DMS53 treated with DMSO at 0.1 percent for 48 hours (cell line): ENCODE data around the gene GSK3A.

ENCODE experiments used
- DNase-seq: peaks from one replicate; lab custom pipeline; 2025; ENCODE audit not compliant: unreplicated experiment; lab: John Stamatoyannopoulos, UW

The GSK3A gene

DNA sequence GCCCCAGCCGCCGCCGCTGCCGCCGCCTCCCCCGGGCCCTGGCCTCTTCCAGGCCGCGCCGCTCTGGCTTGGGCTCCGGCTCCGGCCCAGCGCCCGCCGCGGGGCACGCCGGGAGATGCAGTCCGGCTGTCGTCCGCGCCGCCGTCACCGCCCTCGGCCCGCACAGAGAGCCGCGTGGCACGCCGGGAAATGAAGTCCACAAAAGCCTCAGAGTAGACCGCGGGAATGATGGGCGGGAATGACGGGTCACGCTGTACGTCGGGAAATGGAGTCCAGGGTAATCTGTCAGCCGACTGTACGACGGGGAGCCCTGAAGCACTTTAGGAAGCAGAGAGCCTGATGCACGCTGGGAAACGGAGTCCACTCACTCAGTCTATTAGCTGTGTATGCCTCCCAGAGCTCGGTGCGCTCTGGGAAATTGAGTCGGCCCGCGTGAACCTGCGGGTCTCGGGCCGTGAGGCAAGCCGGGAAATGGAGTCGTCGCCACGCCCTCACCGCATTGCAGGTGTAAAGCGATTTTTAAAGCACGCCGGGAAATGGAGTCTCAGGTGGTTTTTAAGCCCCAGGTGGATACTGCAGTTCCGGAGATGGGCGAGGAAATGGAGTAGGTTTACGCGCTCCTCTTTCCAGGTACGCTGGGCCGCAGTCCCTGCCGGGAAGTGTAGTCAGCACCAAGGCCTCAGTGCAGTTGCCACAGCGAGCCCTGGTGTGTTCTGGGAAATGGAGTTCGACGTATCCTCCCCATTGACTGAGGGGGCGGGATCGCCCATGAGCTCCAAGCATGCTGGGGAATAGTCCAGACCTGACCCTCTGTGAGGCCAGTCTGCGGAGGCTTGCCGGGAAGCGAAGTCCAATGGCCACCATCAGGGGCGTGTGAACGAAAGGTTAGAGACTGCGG is at the start of gene GSK3A:
TSS of gene GSK3A (minus strand) at position 91 of the 898 bp plus-strand sequence. CDS start 137 bp downstream, outside the sequence.
- DNase-seq, result peak; percentile 100

DNA sequence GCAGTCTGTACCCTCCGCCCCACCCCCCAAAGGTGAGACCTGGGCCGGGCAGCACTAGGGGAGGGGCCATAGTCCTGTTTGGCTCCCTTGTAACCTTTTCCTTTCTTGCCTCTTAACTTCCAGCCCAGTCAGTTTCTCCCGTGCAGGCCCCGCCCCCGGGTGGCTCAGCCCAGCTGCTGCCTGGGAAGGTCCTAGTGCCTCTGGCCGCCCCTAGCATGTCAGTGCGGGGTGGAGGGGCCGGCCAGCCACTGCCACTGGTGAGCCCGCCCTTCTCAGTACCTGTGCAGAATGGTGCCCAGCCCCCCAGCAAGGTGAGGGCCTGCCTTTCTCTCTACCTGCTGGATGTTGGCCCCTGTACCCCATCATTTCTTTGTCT is 49.0 kb upstream of the GSK3A start:
- no peak for DNase-seq

DNA sequence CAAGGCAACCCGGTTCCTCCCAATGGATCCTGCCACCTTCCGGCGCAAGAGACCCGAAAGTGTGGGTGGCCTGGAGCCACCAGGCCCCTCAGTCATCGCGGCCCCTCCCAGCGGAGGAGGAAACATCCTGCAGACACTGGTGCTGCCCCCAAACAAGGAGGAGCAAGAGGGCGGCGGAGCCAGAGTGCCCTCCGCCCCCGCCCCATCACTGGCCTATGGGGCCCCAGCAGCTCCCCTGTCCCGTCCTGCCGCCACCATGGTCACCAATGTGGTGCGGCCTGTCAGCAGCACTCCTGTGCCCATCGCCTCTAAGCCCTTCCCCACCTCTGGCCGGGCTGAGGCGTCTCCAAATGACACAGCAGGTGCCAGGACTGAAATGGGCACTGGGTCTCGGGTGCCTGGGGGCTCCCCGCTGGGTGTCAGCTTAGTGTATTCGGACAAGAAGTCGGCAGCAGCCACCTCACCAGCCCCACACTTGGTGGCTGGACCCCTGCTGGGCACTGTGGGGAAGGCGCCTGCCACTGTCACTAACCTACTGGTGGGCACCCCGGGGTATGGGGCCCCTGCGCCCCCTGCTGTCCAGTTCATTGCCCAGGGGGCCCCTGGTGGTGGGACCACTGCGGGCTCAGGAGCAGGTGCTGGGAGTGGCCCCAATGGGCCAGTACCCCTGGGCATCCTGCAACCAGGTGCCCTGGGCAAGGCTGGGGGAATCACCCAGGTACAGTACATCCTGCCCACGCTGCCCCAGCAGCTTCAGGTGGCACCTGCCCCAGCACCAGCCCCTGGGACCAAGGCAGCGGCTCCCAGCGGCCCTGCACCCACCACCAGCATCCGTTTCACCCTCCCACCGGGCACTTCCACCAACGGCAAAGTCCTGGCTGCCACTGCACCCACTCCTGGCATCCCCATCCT is 48.4 kb upstream of the GSK3A start:
- DNase-seq, result no peak

- no peak for DNase-seq
Measured at GRCh38 chr19:42290136-42290522, 47.7 kb upstream of the GSK3A start.

- no peak for DNase-seq
Measured at GRCh38 chr19:42289556-42290041, 47.2 kb upstream of the GSK3A start.

GRCh38 chr19:42288881-42289555 is 46.6 kb upstream of the GSK3A start:
- DNase-seq, result no peak

DNA sequence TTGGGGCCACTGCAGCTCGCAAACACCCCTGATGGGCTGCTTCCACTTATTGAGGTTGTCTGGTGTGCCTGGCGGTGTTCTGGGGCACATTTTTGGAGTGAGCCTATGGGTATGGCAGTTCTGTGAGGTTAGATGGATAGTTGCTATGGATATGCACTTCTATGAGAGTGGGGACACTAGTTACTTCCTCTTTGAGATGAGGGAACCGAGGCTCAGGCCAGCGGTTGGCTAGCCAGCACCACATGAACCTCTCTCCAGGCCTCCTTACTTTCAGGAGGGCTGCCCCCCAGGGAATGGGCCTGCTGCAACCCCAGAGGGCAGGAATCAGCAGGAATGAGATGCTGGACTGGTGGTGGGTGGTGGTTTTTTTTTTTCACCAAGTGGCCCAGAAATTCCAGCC is 46.0 kb upstream of the GSK3A start:
- no peak for DNase-seq

DNA sequence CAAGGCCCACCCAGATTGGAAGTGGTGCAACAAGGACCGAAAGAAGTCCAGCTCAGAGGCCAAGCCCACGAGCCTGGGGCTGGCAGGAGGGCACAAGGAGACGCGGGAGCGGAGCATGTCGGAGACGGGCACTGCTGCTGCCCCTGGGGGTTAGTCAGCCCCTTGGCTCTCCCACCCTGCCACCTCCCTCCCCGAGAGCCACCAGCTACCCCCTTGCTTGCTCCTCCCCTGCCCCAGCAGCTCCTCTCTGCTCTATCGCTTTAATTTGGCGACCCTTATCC is 45.4 kb upstream of the GSK3A start:
- DNase-seq, result no peak

DNA sequence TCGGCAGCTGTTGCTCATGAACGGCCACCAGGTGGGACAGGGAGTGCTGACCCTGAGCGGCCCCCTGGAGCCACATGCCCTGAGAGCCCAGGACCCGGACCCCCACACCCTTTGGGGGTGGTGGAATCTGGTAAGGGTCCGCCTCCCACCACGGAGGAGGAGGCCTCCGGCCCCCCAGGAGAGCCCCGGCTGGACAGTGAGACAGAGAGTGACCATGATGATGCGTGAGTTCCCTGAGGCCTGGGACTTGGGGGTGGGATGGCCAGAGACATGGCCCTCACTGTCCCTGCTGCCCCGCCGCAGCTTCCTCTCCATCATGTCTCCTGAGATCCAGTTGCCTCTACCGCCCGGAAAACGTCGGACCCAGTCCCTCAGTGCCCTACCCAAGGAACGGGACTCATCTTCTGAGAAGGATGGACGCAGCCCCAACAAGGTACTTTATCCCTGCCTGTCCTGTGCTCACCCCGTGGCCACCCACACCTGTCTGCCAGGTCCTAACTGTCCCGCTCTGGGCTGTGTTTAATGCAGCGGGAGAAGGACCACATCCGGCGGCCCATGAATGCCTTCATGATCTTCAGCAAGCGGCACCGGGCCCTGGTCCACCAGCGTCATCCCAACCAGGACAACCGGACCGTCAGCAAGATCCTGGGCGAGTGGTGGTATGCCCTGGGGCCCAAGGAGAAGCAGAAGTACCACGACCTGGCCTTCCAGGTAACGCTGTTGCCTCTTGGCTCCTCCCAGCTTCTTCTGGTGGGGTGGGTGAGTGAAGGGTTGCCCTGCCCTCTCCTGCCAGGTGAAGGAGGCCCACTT is 44.8 kb upstream of the GSK3A start:
- no peak for DNase-seq

DNA sequence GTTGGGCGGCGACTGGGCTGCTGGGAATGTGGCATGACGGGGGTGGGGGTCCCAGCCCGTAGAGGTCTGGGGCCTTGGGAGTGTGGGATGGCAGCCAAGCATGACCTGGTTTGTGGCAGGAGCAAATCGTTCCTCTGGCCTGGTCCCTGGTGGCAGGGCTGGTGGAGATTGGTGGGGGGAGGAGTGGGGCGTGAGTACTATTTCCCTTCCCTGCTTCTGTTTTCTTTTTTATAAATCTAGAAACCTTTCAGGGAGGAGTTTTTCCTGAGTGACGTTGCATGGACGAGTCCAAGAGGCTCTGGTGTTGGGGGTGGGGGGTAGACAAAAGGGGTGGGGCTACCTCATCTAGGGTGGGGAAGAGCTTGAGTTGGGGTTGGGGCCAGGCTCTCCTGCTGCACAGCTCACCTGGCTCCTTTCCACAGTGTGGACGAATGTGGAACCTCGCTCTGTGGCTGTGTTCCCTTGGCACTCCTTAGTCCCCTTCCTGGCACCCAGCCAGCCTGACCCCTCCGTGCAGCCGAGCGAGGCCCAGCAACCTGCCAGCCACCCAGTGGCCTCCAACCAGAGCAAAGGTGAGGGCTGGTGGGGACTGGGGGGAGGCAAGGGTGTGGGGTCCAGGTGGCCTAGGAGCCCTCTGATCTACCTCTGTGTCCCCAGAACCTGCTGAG is 44.1 kb upstream of the GSK3A start:
- DNase-seq, result no peak

DNA sequence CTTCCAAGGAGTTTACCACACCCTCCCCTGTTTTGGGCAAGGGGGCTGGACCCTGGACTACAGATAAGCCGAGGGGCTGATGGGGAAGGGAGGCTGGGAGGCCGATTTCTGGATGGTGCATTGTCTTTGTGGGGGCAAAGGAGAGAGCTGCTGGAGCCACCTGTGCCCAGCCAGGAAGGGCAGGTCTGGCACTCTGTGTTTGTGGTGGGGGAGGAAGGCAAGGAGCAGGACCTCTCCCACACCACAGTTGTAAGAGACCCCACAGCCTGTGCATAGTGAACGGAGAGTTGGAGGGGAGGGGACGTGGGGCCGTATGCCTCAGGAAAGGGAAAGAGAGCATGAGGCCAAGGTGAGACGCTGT is 43.6 kb upstream of the GSK3A start:
- DNase-seq, result no peak

- no peak for DNase-seq
Measured at GRCh38 chr19:42285541-42285941, 43.1 kb upstream of the GSK3A start.

- DNase-seq, result no peak
Measured at GRCh38 chr19:42284591-42285341, 42.4 kb upstream of the GSK3A start.

DNA sequence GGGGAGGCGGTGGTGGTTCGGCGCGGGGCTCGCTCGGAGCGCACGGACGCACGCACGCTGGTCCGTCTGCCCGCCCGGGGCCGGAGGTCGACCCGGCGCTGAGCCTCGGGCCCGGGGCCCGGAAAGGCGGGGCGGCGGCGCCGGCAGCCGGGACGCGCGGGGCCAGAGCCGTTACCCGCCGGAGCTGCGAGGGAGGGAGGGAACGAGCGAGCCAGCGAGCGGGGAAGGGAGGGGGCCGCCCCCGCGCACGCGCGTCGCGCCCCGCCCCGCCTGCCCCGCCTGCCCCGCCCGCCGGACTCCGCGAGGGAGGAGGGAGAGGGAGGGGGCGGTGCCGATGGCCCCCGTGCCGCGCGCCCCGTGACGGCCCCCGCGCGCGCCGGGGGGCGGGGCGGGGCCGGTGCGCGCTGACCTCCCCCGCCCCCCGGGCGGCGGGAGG is 41.7 kb upstream of the GSK3A start:
- DNase-seq, result peak; percentile 49

DNA sequence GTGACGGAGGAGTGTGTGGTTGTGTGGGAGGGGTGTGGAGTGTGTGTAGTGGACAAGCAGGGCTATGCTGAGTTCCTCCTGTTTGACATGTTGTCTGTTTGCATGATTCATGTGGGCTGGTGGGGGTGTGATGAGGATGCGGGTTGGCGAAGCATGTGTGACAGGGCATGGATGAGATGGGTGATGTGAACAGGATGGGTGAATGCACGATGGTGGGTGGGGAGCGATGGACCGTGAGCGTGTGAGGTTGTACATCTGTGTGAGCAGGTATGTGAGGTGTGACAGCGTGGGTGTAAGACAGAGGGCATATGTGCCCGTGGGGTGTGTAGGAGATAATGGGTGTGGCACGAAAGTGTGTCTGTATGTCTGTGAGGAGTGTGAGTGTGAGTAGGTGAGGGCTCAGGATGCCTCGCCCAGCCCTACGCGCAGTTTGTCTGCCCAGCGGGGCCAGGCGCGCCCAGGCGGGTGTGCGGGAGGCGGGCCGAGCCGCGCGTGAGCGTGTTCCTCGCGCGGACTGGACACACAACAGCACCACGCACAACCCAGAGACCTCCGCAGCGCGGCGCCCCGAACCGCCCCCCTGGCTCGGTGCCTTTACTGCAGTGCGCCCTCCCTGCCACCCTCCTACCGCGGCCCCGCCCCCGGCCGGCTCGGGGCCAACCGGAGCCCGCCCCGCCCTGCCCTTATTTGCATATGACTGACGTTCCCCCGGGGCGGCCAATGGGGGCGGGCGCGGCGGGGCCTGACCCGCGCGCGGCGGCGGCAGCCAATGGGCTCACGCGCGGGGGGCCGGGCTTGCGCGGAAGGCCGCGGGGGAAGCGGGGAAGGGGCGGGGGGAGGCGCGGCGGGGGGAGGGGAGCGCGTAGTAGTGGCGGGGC is 41.0 kb upstream of the GSK3A start:
- peak; percentile 83 for DNase-seq

DNA sequence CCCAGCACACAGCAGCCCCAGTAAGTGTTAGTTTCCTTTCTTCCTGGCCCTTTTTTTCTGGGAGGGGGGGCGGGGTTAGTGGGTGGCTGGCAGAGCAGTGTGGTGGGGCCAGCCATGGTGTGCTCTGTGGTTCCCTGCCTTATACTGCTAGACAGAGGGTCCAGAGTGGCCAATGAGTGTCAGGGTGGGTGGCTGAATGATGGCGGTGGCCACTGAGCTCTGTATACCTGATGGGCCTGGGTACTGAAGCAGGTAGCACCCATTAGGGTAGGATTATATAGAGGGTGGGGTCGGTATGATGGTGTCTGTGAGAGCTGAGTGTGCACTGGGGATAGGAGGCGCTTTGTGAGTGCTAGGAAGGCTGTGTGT is 40.4 kb upstream of the GSK3A start:
- no peak for DNase-seq

- DNase-seq, result no peak
Measured at GRCh38 chr19:42281827-42282762, 39.7 kb upstream of the GSK3A start.
